GM18951 (cell line): ENCODE measurements around the gene MTA3.

ENCODE experiments used
- POLR2A ChIP-seq: IDR thresholded peaks from 4 replicates; pipeline ENCODE4 v1.6.1; 2011; ENCODE audit warnings: mild to moderate bottlenecking; ENCODE audit not compliant: insufficient read length, insufficient read depth; ENCODE audit errors: extremely low read depth
- in situ Hi-C: fragments of 300-500 bp; cut with MboI; formaldehyde crosslinking; loops from one replicate; pipeline ENCODE4 v1.12.0; 2022; ENCODE audit warnings: low sequenced_read_pairs, mixed read lengths, inconsistent platforms; ENCODE audit not compliant: unreplicated experiment

MTA3 gene

DNA sequence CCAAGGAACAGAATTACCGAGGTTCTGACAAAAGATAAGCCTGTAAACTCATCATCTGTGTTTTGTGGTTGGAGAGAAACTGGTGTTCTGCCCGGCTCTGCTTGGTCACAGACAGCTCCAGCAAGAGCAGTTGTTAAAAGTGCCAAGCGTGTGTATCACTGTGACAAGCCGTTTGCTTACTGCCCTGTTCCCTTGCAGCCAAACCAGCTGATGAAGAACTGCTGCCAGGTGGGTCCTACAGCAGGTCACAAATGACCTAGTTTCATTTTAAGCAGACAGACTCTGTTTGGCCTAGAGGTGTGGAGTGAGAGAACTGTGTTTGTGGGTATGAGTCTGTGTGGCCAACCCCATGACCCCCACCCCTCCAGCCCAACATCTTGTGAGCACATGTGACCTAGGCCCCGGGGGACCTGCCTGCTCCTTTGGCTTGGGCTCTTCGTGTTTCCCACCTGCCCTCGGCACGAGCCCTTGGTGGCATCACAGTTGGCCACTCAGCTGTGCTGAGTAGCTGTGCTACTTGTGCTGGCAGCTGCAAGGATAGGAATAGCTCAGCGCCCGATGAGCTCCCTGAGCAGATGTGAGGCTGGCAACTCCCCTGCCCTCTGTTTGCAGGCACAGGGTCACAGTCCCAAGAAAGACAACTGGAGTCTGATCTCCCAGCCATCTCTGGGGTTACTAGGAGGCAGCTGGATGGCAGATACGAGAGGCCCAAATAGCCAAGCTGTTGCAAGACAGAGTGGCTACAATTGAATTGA, 185.8 kb downstream of the MTA3 start:
- no peak for TF ChIP-seq POLR2A
- in situ Hi-C loops = no loop called here

GRCh38 chr2:42754776-42755140, 186.3 kb downstream of the MTA3 start:
- no peak for TF ChIP-seq POLR2A
- in situ Hi-C loops = no loop called here

GRCh38 chr2:42755191-42755880, 186.9 kb downstream of the MTA3 start:
- no peak for TF ChIP-seq POLR2A
- in situ Hi-C loops = no loop called here

GRCh38 chr2:42756150-42756775, 187.8 kb downstream of the MTA3 start:
- in situ Hi-C loops = no loop called here

GRCh38 chr2:42756966-42757513, 188.6 kb downstream of the MTA3 start:
- TF ChIP-seq POLR2A = no peak

More at GRCh38 chr2:42756150-42756775, 187.8 kb downstream of the MTA3 start:
- no peak for TF ChIP-seq POLR2A

DNA sequence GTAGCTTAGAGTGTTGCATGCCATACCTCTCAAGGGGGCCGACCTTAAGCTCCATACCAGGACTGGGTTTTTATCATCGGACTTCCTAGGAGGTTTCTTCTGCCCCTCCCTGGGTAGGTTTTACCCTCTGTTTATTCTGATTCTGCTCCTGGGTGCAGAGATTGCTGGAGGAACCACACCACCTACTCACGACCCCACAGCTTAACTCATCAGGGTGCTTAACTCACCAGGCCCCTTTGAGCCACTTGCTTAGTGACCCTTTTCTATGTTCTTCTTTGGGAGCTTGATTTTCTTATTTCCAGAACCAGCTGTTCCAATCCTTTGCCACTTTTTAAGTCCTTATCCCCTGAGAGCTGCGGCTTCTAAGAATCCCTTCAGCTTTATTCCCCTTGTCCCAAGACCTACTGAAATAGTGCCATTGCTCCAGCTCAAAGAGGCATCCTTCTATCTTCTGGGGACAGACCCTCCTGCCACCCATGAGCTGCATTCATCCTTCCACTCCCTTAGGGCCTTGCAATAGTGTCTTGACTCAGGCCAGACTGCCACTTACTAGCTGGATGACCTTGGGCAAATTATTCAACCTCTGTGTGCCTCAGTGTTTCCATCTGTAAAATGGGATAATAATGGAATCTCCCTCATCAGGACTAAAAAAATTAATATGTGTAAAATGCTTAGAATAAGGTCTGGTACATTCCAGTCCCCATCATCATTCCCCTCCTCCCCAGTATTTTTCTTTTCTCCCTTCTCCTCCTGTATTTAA, 189.7 kb downstream of the MTA3 start:
- in situ Hi-C loops = no loop called here

More at GRCh38 chr2:42756966-42757513, 188.6 kb downstream of the MTA3 start:
- in situ Hi-C loops = no loop called here

DNA sequence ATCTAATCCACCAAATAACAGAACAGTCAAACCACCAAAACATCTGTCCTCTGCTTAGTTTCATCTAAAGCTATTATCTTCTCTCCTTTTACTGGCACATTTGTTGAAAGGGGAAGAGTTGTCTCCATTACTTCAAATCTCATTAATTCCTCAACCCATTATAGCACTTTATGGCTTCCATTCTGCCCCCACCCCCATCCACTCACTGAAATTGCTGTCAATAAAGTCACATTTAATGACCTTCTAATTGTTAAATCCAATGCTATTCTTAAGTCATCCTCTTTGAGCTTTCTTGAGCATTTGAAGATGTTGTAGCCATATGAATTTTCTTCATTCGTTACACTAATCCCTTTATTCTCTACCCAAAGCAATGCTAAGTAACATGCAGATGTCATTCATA, 190.3 kb downstream of the MTA3 start:
- in situ Hi-C loops = no loop called here
- TF ChIP-seq POLR2A = no peak

More for the DNA sequence above, 189.7 kb downstream of the MTA3 start:
- no peak for TF ChIP-seq POLR2A

GRCh38 chr2:42761554-42761953, 193.1 kb downstream of the MTA3 start:
- in situ Hi-C loops = no loop called here
- no peak for TF ChIP-seq POLR2A

GRCh38 chr2:42762155-42762554, 193.7 kb downstream of the MTA3 start:
- no peak for TF ChIP-seq POLR2A
- in situ Hi-C loops = no loop called here

GRCh38 chr2:42762823-42763804, 194.7 kb downstream of the MTA3 start:
- no peak for TF ChIP-seq POLR2A
- in situ Hi-C loops = no loop called here

- no peak for TF ChIP-seq POLR2A
- in situ Hi-C loops = no loop called here
These were observed 195.7 kb downstream of the MTA3 start, which contains the start of gene OXER1 for GRCh38 chr2:42764096-42764495. Gene OXER1, minus strand, starts transcription at chr2:42764135. Its CDS starts 73 bp downstream, at chr2:42764062.

DNA sequence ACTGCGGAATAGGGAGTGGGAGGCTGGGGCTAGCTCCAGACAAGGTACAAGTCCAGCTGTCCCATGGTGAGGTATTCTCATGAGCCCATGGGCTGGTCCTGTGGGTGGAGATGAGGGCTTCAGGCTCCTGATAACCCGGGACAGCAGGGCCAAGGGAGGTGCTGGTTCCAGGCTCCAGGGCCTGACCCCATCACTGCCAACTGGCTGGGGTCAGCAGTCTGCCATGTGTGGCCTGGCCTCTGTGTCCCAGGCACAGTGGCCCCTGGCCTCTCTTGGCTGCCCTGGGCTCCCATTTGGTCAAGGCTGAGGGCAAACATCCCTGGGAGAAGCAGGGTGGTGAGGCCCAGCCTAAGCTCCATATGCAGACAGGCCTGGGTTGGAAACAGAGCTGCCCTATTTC, 196.5 kb downstream of the MTA3 start:
- in situ Hi-C loops = no loop called here
- TF ChIP-seq POLR2A = no peak
